NCI-H510A (cell line): Measurements from ENCODE around the gene CMIP.

Experiments used
- DNase-seq: peaks from one replicate; lab custom pipeline; 2025; lab: John Stamatoyannopoulos, UW

CMIP gene

GRCh38 chr16:81447383-81448101, 2.9 kb downstream of the CMIP start:
- no peak for DNase-seq

- no peak for DNase-seq
Observed at GRCh38 chr16:81448154-81449131, 3.8 kb downstream of the CMIP start.

GRCh38 chr16:81449241-81449640, 4.6 kb downstream of the CMIP start:
- DNase-seq: no peak

GRCh38 chr16:81449899-81450608, 5.4 kb downstream of the CMIP start:
- DNase-seq: no peak

- no peak for DNase-seq
Observed at GRCh38 chr16:81450783-81451491, 6.3 kb downstream of the CMIP start.

- DNase-seq: no peak
Observed at GRCh38 chr16:81451753-81452680, 7.4 kb downstream of the CMIP start.

- no peak for DNase-seq
Observed at GRCh38 chr16:81453091-81453728, 8.6 kb downstream of the CMIP start.

- DNase-seq: no peak
Observed at GRCh38 chr16:81454044-81454443, 9.4 kb downstream of the CMIP start.

GRCh38 chr16:81455006-81455405, 10.4 kb downstream of the CMIP start:
- no peak for DNase-seq

- no peak for DNase-seq
Observed at GRCh38 chr16:81455720-81456494, 11.3 kb downstream of the CMIP start.

- no peak for DNase-seq
Observed at GRCh38 chr16:81456523-81457325, 12.1 kb downstream of the CMIP start.

- no peak for DNase-seq
Observed at GRCh38 chr16:81457326-81458133, 12.9 kb downstream of the CMIP start.

GRCh38 chr16:81458149-81458669, 13.6 kb downstream of the CMIP start:
- DNase-seq: no peak

- no peak for DNase-seq
Observed at GRCh38 chr16:81458827-81459598, 14.4 kb downstream of the CMIP start.

- no peak for DNase-seq
Observed at GRCh38 chr16:81460075-81460474, 15.5 kb downstream of the CMIP start.

GRCh38 chr16:81461243-81461642, 16.6 kb downstream of the CMIP start:
- no peak for DNase-seq

- DNase-seq: no peak
Observed at GRCh38 chr16:81461766-81462165, 17.2 kb downstream of the CMIP start.
